GM12872 (cell line): ENCODE results near the gene VTA1.
A peak's percentile ranks its signal among the peaks of the same experiment; 100 is the strongest.

ENCODE experiments used
- CTCF ChIP-seq: IDR thresholded peaks from 3 replicates; pipeline ENCODE4 v1.5.1; 2011; ENCODE audit warnings: low read depth, mild to moderate bottlenecking, low read length, moderate library complexity; ENCODE audit not compliant: insufficient read depth

The VTA1 gene

DNA sequence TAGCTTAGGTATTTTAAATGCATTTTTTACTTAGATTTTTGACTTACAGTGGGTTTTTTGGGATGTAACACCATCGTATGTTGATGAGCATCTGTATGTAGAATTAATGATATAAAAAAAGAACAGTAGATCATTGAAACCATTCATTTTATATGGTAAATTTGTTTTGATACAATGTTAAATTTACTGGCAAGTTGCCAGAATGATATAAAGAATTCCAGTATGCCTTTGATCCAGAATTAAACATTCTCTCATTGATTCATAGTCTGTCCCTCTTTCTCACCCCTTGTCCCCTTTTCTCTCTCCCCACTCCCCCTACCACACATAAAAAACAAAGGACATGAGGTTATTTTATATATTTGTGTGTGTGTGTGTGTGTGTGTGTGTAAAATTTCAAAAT lies 45.3 kb downstream of the VTA1 start:
- TF ChIP-seq CTCF: no peak

- no peak for TF ChIP-seq CTCF
Measured at GRCh38 chr6:142193621-142194020, 46.6 kb downstream of the VTA1 start.

DNA sequence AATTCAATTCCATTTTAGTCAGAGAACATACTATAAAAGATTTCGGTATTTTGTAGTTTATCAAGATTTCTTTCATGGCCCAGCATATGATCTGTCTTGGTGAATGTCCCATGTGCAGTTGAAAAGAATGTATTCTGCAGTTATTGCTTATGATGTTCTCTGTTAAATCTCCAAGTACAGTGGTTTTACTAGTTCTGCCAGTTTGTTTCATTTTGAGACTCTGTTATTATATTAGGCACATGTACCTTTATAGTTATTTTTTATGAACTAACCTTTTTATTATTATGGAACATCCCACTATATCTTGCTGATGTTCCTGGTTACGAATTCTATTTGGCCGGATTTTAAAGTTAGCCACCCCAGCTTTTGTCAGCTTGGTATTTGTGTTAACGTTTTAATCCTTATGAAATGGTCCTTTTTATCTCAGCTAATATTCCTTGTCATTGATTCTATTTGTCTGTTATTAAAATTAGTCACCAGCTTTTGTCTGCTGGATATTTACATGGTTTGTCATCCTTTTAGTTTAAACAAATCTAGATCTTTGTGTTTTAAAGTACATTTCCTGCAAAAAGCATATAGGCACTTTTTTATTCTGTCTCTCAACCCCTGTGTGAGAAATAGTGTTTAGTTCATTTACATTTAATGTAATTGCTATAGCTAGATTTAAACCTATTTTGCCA lies 48.9 kb downstream of the VTA1 start:
- TF ChIP-seq CTCF: no peak

- no peak for TF ChIP-seq CTCF
Measured at GRCh38 chr6:142200846-142201628, 54.0 kb downstream of the VTA1 start.

DNA sequence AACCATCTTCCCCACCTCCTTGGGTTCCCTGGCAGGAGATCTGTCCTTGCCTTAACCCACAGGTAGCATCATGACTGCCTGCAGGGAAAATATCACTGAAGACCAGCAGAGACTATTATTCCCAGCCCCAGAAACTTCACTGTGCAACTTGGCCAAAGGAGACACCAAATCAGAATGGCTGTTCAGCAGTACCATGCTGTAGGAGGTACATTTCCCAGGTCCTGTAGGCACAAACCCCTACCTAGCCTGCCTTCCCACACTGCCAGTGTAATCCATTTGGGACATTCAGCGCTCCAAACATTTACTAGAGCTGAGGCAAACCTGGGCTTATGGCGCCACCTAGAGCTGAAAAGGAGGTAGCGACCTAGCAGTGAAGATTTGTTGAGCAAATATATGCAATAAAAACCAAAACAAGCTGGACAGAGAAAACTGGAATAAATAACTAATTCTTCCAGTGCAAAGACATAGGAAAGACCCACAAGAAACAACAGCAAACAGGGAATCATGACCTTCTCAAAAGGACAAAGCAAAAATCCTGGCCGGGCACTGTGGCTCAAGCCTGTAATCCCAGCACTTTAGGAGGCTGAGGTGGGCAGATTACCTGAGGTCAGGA lies 60.3 kb downstream of the VTA1 start:
- TF ChIP-seq CTCF: peak; percentile 84

DNA sequence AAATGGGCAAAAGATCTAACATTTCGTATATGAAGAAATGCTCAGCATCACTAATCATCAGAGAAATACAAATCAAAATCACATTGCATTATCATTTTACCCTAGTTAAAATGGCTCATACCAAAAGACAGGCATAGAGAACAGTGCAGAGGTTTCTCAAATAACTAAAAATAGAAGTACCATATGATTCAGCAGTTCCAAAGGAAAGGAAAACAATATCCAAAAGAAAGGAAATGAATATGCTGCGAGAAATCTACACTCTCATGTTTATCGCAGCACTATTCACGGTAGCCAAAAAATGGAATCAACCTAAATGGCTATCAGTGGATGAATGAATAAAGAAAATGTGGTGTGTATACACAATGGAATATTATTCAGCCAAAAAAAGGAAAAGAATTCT lies 63.5 kb downstream of the VTA1 start:
- no peak for TF ChIP-seq CTCF

DNA sequence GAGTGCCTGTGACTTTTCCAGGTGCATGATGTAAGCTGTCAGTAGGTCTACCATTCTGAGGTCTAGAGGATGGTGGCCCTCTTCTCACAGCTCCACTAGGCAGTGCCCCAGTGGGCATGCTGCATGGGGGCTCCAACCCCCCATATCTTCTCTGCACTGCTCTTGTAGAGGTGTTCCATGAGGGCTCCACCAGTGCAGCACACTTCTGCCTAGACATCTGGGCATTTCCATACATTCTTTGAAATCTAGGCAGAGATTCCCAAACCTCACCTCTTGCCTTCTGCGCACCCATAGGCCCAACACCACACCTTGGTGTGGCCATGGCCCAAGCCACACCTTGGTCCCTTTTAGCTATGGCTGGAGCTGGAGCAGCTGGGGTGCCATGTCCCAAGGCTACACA lies 66.3 kb downstream of the VTA1 start:
- no peak for TF ChIP-seq CTCF
